Left renal cortex interstitium (tissue), 4 donors: ENCODE measurements around the gene SPEF2. TPM values are rescaled to one million over a fixed set of nuclear protein-coding genes. Genes with fewer than 3 reads are reported as not detected.

Experiments used
- DNase-seq, 4 donors: peaks; one replicate each; pipeline ENCODE4 v3.0.0-alpha.2; 2013; ENCODE audit warnings: low read depth in 4 of 4, low spot score in 2 of 4, missing footprints in 1 of 4
- polyA plus RNA-seq, 4 donors: library from polyadenylated mRNA; unstranded; fragments of 120-200 nt; gene quantifications; one replicate each; pipeline ENCODE4 v1.2.1, GENCODE V29; 2013; ENCODE audit not compliant: insufficient read length in 4 of 4

SPEF2 gene
- polyA plus RNA-seq, 4 donors: 33.9 to 68.3 (median 49.3) TPM

DNA sequence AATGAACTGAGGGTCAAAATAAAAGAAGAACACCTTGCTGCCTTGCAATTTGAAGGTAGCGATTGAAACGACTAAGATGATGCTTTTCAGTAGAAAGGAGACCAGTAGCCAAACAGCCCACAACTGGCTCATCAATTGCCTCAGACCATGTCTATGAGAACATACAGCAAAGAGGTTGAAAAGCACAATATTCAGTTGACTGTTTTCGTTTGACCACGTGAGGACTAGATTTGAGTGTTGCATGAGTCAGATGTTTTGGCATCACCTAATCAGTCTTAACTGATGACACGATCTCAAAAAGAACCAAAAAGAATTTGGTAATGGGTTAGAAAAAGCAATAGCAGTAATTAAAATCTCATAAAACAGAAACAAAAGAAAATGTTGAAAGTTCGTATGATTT, 156.3 kb downstream of the SPEF2 start:
- no peak for DNase-seq

GRCh38 chr5:35776757-35777156, 159.1 kb downstream of the SPEF2 start:
- no peak for DNase-seq

DNA sequence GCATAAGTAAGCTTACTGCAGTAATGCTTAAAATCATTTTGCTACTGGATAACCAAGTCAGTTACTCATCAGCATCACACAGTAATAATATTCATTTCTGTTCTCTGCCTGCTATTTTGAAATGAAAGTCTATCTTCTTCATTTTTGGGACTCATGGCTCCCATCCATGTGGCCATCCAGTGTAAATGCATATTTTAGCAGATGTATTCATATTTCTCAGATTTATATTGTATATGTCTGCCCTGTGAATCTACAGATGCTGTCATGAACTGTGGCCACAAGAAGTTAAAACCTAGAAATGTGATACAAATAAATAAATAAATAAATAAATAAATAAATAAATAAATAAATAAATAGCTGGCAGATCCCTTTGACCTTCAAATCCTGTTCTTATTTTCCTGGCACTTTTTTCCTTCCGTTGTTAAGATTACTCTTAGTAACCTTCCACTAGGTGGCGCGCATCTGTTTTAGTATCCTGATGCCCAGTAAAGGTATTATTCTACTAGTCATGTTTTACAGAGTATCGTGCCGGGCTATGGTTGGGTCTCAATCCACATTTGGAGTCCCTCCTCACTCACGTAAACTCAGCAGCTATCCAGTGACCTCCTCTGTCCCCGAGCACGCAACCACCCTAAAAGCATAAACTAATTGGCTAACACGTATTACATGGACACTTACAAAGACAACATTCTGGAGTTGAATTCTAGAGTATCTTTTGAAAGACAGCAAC, 159.9 kb downstream of the SPEF2 start:
- DNase-seq: peak in 2 of 4 donors; percentile 32 to 37

DNA sequence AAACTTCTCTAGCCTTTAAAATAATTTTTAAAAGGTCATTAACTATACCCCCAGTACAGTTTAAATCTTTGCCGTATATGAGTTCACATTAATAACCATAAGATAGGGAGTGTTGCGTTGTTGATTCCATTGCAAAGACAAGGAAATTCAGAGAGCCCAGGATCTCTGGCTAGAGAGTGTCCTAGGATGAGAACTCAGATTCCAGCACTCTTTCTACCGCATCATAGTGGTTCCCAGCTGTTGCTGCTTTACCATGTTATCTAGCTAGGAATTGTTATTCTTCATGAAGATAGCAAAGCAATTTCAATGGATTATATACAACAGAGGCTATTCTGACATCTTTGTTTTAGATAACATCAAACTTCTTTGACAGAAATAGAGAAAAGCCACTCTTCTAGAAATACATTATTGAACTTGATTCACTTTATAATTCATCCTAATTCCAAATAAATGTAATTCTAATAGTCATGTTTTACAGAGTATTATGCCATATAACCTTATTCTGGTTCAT, 160.7 kb downstream of the SPEF2 start:
- no peak for DNase-seq

- DNase-seq: no peak
These were observed 162.6 kb downstream of the SPEF2 start for GRCh38 chr5:35780236-35780635.

GRCh38 chr5:35781181-35781790, 163.6 kb downstream of the SPEF2 start:
- no peak for DNase-seq

DNA sequence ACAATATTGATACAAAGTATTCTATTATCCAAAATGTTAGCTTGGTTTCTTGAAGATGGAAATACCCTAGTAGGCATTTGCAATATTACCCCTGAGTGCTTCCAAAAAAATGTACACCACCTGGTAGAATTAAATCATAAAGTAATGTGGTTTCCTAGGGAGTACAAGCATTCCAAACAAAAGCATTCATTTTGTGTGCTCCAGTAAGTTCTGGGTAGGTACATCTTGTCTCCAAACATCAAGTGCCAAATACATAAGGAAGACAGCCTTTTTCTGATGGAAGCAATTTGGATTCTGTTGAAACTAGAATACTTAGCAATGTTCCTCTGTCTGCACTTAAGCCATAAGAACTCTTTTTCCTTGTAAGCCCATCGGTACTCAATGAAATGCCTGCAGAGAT, 165.9 kb downstream of the SPEF2 start:
- DNase-seq: no peak

GRCh38 chr5:35785601-35786085, 168.0 kb downstream of the SPEF2 start:
- DNase-seq: no peak

- DNase-seq: no peak
These were observed 171.1 kb downstream of the SPEF2 start for GRCh38 chr5:35788724-35789123.

GRCh38 chr5:35789732-35790456, 172.2 kb downstream of the SPEF2 start:
- DNase-seq: no peak

DNA sequence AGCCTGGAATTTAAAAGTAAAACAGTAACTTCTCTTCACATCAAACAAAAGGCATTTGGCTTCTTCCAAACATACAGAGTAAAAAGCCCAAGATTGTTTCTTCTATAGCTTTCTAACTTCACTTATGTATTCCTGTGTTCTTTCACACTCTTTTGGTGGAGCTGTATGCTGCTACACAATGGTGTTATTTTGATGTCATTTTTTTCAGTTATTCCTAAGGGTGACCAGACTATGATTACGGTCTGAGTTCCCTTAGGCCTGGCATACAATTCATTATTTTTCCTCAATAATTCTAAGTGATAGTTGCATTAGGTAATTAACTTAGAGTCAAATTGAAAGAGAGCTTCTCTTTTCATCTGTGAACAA, 172.8 kb downstream of the SPEF2 start:
- no peak for DNase-seq

DNA sequence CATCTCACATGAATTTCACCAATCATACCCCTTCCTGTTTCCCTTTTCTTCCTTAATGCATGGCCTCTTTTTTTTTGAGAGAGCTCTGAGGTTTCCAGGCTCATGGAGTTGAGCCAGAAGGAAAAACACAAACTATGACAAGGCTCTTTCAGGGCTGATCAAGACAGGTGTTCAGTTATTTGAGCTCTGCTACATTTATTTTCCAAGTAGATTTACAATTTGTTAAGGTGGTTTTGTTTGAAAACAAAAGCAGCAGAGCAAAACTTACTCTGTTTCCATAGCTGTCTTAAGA, 176.6 kb downstream of the SPEF2 start:
- DNase-seq: no peak

- no peak for DNase-seq
These were observed 177.2 kb downstream of the SPEF2 start for GRCh38 chr5:35794684-35795375.

DNA sequence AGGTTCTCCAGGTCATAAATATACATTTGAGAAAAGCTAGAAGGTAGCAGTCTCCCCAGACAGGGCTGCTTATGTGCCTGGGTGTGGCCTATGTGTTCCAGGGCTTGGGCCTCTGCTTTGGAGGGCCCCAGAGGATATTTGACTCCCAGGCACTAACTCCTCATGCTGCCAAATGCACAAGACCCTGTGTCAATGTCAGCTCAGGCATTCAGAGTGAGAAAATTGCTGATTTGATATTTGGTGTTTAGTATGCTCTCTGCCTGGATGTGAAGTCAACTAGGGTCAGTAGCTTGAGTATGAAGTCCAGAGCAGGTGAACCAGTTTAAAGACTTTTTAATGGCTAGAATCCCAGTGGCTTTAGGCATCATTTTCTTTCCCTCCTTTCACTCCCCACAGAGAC, 181.5 kb downstream of the SPEF2 start:
- DNase-seq: no peak

- no peak for DNase-seq
These were observed 182.1 kb downstream of the SPEF2 start for GRCh38 chr5:35799753-35800152.

DNA sequence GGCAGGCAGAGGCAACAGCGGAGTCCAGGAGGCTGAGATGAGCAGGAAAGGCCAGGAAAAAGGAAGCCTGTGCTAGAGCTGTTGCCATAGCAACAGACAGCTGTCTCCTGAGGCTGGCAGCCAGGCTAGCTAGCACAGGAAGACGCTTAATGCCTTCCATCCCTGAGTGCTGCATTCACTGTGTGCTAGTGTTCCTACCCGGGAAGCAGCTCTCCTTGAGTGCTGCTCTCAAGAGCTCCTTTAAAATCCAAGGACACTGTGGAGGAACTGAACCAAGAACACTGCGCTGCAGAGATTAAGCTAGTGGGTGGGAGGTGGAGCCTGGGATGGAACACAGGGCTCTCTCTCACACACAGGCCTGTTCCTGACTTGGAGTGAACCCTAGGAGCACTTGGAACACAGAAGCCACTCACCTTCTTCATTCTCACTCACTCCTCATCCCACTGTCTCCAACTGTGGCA, 185.6 kb downstream of the SPEF2 start:
- DNase-seq: peak in 1 of 4 donors; percentile 19

- no peak for DNase-seq
These were observed 186.6 kb downstream of the SPEF2 start for GRCh38 chr5:35804201-35804653.

DNA sequence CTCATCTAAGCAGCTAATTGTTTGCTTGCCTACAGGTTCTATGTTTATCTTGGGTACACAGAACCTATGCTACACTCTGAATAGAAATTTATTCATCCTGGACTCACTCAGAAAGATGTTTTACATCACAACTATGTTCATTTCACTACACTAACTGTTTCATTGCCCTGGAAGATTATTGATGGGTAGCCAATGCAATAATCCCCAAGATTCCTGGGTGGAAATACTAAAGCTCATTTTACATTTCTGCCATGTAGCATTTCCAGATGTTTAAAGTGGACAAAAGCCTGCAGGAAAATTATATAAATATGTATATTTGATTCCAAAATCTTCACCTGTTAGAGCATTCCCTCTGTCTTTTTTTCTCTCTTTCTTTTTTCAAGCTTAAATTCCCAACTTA, 187.2 kb downstream of the SPEF2 start:
- DNase-seq: no peak

DNA sequence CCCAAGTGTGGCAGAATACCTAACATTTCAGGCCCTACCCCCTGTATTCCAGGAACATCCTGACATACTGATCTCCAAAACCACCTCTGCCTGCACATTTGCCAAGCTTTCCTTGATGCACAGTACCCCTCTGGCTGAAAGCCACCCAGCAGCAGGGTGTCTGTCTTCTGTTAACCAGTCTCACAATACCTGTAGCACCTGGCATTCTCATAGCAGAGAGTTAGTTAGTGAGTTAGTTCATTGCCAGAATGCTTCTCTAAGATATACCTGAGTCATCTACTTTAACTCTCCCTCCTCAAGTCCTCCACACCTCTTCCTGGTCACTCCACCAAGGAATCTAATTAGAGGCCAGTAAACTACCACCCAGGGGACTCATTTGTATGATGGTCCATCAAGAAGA, 192.9 kb downstream of the SPEF2 start:
- DNase-seq: no peak

DNA sequence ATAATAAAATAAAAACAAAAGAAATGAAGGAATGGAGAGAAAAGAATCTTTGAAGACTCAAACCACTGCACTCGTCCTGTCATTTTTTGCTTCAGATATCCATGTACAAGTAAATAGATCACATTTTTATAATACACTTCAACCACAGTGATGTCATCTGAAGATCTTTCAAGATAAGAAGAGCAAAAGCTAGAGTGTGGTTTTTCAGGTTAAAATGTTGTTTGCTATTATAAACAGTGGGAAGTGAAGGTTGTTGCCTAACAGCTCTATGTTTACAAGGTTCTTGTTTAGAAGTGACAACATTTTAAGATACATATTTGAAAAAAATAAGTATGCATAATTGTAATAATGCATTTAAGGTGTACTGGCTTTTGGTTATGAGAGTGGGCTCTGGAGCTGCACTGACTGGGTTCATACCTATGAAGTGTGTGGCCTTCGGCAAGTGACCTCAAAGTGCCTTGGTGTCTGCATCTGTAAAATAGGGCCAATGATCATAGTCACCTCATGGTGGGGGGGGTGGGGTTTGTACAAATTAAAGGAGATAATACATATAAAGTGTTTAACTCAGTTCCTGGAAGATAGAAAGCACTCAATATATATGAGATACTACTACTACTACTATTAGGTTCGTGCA, 193.6 kb downstream of the SPEF2 start:
- DNase-seq: no peak
